Hematopoietic multipotent progenitor cell treated with erythropoietin and hydrocortisone succinate and interleukin-3 and kit ligand, for 6 days (in vitro differentiated cells): ENCODE measurements around the gene IL1RL2.

Experiments used
- DNase-seq: peaks from one replicate; pipeline ENCODE4 v3.0.0-alpha.2; 2015

Gene IL1RL2

DNA sequence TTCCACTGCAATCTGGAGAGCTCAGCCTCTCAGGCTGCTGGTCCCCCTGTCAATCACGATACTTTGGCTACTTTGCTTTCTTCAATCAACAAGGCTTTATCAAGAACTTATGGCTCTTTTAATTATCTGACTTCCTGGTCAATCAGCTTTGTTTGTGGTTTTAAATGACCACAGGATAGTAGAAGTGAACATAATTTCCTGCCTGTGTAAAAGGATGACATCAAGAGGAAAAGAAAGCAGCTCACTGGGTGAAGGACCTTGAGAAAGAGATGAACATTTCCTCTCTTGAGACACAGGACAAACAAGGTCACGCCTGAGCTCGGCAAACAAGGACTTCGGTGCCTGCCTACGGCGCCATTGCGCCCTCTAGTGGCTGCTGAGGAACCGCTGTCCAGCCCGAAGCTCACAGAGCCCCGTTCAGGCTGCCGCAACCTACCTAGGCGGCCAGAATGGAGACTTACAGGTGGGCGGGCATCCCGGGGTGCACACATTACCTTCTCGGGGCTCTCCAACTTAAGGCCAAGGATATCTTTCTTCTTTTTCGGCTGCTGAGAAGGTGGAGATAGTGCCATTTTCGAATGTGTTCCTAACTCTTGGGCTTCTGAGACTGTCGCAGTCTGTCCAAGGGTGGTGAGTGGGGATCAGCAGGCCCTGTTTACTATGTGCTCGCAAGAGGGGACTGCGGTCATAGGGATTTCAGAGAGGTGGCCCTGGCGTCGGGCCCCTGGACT, 54.0 kb downstream of the IL1RL2 start:
- DNase-seq: peak; percentile 91

DNA sequence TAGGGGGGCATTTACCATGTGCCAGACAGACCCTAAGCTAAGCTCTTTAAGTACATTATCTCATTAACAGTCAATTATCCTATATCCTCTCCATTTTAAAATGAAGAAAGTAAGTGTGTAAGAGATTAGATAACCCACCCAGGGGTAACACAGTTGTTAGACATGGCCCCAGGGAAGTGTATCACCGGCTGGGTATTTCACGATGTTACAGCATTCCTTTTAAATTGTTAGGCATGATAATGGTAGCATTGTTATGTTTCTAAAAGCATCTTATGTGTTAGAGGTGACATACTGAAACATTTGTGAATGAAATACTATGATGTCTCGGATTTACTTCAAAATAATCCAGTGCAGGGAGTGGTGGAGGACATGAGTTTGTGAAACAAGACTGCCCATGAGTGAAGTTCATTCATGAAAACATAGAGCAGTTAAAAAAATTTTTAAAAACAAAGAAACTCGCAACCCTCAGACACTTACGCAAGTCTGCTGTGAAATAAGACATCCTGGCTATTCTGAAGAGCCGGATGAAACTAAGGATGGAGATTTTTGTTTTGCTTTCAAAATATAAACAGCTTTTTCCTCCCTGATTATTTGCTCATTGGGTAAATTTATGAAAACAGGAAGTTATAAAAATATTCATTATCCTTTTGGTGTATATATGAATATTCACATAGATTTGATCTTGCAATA, 54.9 kb downstream of the IL1RL2 start:
- no peak for DNase-seq

- DNase-seq: no peak
These were observed 58.7 kb downstream of the IL1RL2 start for GRCh38 chr2:102245266-102246151.

GRCh38 chr2:102250278-102250821, 63.5 kb downstream of the IL1RL2 start:
- no peak for DNase-seq

DNA sequence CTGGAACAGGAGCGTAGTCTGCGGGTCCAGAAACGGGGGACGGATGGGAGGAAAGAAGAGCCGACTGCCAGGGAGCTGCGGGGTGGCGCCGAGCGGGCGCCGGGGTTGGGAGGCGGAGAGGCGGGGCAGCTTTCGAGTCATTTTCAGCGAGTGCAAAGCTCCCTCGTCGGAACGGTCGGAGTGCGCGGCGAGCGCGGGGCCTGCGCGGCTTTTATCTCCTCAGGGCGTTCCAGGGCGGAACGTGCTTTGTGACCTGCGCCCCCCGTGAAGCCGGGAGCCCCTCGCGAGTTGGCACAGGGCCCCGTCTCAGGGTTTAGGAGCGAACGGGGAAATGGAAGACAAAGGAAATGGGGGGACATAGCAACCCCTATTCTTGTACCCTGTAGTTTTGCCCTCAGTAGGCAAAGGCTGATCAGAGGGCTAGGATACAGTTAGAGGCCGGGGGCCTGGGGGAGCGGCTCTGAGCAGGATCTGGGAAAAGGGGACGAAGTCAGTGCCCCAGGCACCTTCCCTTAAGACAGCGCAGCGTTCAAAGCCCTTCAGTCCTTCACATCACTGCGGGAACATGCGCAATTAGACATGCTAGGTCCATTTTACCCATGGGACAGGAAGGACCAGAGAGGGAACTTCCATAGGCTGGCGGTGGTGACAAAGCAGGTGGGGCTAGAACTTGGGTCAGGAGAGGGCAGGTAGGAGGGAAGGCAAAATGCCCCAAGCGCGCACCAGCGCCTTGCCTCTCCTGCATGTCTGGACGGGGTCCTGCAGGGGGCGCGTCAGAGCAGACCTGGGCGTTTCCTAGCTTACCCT, 64.4 kb downstream of the IL1RL2 start:
- DNase-seq: peak; percentile 81

DNA sequence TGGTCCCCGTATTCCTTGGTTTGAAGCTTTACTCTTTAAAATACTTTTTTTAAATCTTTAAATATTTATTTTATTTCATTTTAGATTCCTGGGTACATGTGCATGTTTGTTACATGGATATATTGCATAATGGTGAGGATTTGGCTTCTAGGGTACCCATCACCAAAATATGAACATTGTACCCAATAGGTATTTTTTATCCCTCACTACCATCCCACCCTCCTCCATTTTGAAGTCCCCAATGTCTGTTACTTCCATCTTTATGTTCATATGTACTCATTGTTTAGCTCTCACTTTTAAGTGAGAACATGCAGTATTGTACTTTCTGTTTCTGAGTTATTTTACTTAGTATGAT, 65.0 kb downstream of the IL1RL2 start:
- no peak for DNase-seq

DNA sequence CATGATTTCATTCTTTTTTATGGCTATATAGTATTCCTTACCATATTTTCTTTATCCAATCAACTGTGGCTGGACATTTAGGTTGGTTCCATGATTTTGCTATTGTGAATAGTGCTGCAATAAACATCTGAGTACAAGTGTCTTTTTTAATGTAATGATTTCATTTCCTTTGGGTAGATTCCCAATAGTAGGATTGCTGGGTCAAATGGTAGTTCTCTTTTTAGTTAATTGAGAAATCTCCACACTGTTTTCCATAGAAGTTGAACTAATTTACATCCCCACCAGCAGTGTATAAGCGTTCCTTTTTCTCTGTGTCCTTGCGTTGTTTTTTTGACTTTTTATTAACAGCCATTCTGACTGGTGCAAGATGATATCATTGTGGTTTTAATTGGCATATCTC, 65.4 kb downstream of the IL1RL2 start:
- DNase-seq: no peak

GRCh38 chr2:102253140-102253752, 66.4 kb downstream of the IL1RL2 start:
- no peak for DNase-seq

DNA sequence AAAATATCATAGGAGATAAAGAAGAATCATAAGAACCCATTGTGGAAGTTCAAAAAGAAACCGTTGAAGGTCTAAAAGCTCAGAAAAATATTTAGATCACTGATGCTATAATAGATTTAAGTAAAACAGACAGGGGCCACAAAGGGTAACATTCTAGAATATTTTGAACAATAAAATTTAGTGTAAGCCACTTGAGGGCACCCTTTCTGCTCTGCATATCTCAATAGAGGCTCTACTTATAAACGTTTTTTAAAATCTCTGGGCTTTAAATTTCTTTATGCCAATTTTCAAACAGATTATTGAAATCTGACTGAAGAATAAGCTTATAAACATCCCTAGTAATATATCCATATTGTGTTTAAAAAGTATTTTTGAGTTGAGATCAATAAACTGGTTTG, 66.9 kb downstream of the IL1RL2 start:
- peak; percentile 54 for DNase-seq

DNA sequence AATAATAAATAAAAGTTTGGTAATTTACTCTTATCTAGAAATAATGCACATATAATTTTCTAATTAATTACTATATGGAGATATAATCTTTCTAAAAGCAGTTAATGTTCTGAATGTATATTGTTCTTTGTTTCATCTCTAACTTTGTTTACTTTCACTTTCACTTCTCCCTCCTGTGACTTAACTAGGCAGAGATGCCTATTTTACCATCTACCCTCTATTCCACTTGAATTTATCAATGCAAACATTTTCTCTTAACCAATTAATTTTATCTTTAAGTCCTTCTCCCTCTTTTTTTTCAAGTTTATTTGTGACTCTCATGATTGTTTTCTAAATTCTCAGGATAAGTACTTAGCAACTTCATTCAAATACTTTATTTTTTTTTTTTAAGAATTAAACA, 69.5 kb downstream of the IL1RL2 start:
- no peak for DNase-seq

DNA sequence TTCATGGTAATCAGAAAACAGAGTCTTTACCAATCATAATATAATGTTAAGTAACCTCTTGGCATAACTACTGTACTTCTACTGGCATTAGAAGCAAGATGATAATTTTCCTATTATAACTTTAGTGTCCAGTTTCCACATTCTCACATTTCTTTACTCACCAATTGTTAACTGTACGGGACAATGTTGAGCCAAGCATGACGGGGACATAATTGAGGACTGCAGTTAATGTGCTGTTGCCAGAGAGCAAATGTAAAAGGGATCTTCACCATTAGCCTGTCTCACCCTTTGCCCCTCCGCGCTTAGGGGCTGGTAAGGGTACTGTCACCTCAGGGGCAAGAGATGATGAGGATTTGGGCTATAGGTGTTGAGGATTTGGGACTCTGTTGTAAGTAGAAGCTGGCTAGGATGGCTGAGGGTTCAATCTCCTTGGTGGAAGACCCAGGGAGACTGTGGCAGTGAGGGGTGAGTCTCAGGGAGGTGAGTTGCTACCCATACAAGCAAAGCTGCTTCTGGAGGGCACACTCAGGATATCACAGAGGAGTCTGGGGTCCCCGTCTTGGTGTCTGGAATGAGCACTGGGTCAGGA, 70.1 kb downstream of the IL1RL2 start:
- DNase-seq: no peak

GRCh38 chr2:102258025-102258385, 71.2 kb downstream of the IL1RL2 start:
- DNase-seq: no peak

DNA sequence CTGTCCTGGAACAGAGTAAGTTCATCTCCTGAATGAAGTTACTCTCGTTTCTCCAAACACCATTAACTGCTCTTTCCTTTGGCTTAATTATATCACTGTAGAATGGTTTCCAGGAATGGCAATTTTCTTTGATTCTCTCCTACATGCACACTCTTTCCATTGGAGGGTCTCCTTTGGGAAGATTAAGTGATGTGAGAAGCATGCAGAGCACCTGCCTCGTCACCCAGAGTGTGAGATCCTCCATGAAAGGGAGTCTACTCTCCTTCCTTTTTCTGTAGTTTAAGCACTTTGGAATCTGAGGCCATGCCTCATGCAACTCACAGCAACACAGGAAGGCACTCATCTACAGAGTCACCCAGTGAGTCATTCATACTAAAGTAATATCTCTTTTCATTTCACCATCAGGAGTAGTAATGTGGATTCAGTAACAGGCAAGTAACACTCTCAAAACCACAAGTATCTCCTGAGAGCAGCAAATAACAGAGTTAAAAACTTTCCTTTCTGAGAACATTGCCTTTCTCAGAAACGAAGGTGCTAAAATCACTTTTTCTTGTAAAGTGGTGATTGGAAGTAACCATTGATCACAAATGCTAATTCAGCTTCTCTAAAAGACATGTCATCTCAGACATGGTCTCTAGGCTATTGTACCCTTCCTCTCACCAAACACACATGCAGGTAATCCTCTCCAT, 71.7 kb downstream of the IL1RL2 start:
- no peak for DNase-seq

DNA sequence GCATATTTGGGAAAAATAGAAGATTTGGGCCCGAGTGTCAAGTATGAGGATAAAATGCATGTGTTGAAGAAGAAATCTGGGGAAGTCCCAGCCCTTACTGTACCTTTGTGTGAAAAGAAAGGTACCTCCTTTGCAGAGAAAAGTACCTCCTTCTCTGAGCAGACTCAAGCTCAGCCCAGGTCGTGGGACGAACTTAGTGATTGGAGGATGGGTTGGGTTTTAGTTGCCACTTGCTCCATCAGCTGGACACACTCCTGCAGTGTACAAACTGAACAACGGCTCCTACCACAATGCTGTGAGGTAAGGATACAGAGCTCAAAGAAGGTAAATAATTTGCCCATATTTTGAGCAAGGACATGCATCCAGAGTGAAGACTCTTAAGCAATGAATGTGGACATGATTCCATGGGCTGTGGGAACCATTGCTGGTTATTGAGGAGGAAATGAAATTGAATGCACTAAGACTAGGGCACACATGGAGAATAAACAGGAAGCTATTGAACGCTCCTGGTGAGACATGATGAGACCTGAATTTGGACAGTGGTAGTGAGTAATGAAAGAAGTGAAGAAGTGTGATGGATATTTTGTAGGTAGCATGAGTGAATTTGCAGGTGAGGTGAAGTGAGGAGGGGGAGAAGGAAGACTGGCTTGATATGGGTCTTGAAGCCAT, 74.8 kb downstream of the IL1RL2 start:
- DNase-seq: no peak

- DNase-seq: no peak
These were observed 75.7 kb downstream of the IL1RL2 start for GRCh38 chr2:102262216-102263129.

GRCh38 chr2:102264952-102265351, 78.1 kb downstream of the IL1RL2 start:
- no peak for DNase-seq

DNA sequence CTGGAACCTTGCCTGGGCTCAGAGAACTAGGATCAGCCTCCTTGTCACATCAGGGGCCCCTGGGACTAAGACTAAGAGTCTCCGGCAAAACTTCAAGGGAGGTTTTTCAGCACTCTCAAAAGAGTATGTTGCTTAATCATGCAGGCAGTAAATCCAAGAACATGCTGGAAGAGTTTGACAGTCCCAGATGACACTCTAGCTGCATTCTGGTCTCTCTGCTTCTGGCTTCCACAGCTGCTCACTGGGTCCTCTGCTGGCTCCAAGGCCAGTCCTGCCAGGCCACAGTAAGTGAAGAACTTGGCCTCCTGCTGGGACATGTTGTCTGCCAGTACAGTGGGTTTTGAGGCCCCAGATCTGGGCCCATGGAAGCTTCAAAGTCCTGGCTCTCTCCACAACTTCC, 79.4 kb downstream of the IL1RL2 start:
- no peak for DNase-seq

DNA sequence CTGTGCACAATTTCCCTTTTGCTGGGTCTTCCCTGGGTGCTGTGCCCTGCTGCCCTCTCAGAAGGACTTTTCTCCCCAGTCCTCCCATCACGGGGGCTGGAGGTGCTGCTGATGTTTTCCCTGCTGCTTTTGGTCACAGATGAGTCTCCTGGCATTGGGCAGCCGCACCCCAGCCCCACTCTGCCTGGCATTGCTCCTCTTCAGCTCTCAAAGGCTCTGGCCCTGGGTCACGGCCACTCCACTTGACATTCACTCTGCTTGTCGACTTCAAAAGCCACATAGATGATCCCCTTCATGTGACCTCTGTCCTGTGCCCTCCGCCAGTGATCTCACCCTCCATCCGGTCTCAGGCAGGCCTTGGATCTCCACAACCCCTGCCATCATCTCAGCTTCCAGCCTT, 81.0 kb downstream of the IL1RL2 start:
- no peak for DNase-seq

DNA sequence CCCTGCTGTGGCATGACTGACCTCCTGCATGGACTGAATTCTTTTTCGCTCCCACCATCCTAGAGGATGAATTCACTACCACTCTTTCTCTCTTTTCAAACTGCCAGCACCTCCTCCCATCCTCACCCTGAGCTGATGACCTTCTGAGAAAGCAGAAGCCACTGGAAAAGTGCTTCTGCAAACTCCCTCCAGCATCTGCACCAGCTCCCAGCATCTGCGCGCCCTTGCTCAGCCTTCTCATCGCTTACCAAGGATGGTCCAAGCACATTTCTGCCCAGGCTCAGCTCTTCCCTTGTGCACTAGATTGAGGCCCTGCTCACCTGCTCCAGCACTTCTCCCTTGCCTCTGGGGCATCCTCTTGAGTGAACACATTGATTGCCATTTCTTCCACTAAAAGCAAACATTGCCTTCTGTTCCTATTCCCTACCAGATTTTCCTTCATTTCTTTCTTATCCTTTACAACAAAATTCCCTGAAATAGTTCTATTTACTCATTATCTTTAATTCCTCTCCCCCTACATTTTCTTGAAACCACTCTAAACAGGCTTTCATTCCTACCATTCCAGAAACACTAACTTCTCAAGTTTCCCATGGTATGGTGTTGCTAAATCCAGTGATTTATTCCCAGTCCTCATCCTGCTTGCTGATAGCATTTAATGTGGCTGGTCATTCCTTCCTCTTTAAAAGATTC, 81.8 kb downstream of the IL1RL2 start:
- DNase-seq: no peak
